ENCODE data around the gene LARP1.

The LARP1 gene

GRCh38 chr5:154862766-154863165 is 107.6 kb downstream of the LARP1 start:
- TF ChIP-seq CTCF (IDR thresholded peaks at IDR 0.05; ENCODE audit: extremely low read depth, missing control alignments): no peak
- DNase-seq (ENCODE audit: low spot score): no peak

GRCh38 chr5:154863291-154864080 is 108.3 kb downstream of the LARP1 start:
- TF ChIP-seq CTCF (IDR thresholded peaks at IDR 0.05; ENCODE audit: extremely low read depth, missing control alignments): no peak
- DNase-seq (ENCODE audit: low spot score): no peak

- TF ChIP-seq CTCF (IDR thresholded peaks at IDR 0.05; ENCODE audit: extremely low read depth, missing control alignments): no peak
- DNase-seq (ENCODE audit: low spot score): no peak
These were observed 110.4 kb downstream of the LARP1 start for GRCh38 chr5:154865466-154866184.

GRCh38 chr5:154866841-154867240 is 111.7 kb downstream of the LARP1 start:
- no peak for TF ChIP-seq CTCF (IDR thresholded peaks at IDR 0.05; ENCODE audit: extremely low read depth, missing control alignments)
- DNase-seq (ENCODE audit: low spot score): no peak

All from GM20000 (cell line).